ENCODE data around the gene PRKCE. TPM values are rescaled to one million over a fixed set of nuclear protein-coding genes. Genes with fewer than 3 reads are reported as not detected.

PRKCE gene
- total RNA-seq, 4 donors from 2014 or later: 20.0 to 29.7 (median 25.2) TPM

DNA sequence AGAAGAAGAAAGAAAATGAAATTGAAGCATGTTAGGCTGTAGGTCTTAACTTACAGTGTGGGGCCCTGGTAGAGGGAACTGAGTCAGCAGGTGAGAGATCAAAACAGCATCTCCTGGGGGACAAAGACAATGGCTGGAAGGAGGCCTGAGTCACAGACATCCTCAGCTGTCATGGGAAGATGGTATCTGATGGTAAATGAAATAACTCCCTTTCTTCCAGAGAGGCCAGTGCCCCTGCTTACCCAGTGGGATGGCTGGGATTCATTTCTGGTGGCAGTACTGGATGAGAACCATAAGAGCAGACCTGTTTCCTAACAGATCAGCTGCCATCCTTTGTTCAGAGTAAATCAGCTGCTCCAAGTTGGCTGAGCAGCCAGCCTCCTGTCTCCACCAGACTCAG lies 394.4 kb downstream of the PRKCE start:
- Histone ChIP-seq H3K27me3 (no peaks in the 10 kb centered on the region), H3K4me1 (no peaks in the 10 kb centered on the region), H3K9me3 (no peaks in the 10 kb centered on the region), H3K36me3 (no peaks in the 10 kb centered on the region), H3K27ac (no peak overlapping the region), H3K4me3 (no peak overlapping the region)
- no peak for DNase-seq
- TF ChIP-seq POLR2A (IDR thresholded peaks at IDR 0.05): no peak
- TF ChIP-seq, protein P1, sequence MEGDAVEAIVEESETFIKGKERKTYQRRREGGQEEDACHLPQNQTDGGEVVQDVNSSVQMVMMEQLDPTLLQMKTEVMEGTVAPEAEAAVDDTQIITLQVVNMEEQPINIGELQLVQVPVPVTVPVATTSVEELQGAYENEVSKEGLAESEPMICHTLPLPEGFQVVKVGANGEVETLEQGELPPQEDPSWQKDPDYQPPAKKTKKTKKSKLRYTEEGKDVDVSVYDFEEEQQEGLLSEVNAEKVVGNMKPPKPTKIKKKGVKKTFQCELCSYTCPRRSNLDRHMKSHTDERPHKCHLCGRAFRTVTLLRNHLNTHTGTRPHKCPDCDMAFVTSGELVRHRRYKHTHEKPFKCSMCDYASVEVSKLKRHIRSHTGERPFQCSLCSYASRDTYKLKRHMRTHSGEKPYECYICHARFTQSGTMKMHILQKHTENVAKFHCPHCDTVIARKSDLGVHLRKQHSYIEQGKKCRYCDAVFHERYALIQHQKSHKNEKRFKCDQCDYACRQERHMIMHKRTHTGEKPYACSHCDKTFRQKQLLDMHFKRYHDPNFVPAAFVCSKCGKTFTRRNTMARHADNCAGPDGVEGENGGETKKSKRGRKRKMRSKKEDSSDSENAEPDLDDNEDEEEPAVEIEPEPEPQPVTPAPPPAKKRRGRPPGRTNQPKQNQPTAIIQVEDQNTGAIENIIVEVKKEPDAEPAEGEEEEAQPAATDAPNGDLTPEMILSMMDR (IDR thresholded peaks at IDR 0.05): no peak

DNA sequence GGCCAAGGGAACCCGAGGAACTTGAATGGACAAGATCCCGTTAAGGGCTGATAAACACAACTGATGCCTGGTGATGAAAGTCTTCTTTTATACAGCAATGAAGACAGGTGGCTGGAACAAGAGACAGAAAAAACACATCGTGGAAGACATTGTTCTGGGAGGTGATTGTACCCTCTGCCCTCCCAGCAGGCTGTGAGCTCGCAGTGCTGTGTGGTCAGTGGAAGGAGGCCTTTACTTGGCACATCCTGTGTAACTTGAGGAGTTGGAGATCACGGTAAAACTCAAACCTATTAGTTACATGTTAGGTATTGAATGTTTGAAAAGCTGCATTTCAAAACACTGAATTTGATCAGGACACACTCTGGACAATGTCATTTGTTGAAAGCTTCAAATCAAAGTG lies 395.8 kb downstream of the PRKCE start:
- Histone ChIP-seq H3K4me3 (no peak overlapping the region), H3K27me3 (no peaks in the 10 kb centered on the region), H3K36me3 (no peaks in the 10 kb centered on the region), H3K4me1 (no peaks in the 10 kb centered on the region), H3K27ac (no peak overlapping the region), H3K9me3 (no peaks in the 10 kb centered on the region)
- no peak for DNase-seq
- TF ChIP-seq POLR2A (IDR thresholded peaks at IDR 0.05): no peak
- TF ChIP-seq, protein P1 (IDR thresholded peaks at IDR 0.05): no peak

DNA sequence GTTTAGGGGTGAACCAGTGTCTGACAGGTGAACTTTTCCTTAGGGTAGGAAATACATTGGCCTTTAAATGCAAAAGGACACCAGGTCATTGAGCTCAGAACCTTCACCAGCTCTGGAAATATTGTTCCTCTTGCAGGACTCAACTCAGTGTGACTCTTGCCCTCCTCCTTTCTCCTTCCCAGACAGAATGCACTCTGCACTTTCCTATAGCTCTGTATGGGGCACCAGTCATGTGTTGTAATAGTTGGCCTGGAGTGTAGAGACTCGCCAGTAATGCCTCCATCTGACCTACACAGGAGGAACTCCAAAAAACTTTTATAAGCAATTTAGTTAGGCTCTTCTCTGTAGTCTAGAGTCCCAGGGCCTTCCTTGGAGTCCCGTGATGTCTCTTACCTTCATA lies 397.2 kb downstream of the PRKCE start:
- no peak overlapping the region for H3K27ac ChIP-seq
- H3K4me3 ChIP-seq: no peak overlapping the region
- TF ChIP-seq, protein P1 (IDR thresholded peaks at IDR 0.05): no peak
- TF ChIP-seq POLR2A (IDR thresholded peaks at IDR 0.05): no peak
- no peaks in the 10 kb centered on the region for H3K36me3 ChIP-seq
- no peaks in the 10 kb centered on the region for H3K9me3 ChIP-seq
- H3K27me3 ChIP-seq: no peaks in the 10 kb centered on the region
- DNase-seq: no peak
- no peaks in the 10 kb centered on the region for H3K4me1 ChIP-seq

DNA sequence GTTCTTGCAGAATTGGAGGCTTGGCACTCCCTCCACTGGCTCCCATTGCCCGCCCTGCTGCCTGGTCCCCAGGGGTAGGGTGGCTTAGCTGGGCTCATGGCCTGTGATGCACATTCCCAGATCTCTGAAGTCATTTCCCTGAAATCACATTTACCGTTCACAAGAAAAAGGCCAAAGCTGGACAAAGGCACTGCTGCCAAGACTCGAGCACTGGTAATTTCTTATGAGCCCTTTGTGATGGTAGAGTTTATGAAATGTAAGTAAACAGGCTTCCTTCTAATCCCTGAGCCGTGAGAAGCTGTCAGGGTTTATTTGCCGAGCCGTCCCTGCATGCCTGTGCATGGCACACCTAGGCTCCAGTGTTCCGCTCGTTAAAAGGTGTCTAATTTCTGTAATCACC lies 398.6 kb downstream of the PRKCE start:
- Histone ChIP-seq H3K27me3 (no peaks in the 10 kb centered on the region), H3K27ac (no peak overlapping the region), H3K4me1 (no peaks in the 10 kb centered on the region), H3K4me3 (no peak overlapping the region), H3K9me3 (no peaks in the 10 kb centered on the region), H3K36me3 (no peaks in the 10 kb centered on the region)
- DNase-seq: no peak
- TF ChIP-seq POLR2A (IDR thresholded peaks at IDR 0.05): no peak
- TF ChIP-seq, protein P1 (IDR thresholded peaks at IDR 0.05): no peak

DNA sequence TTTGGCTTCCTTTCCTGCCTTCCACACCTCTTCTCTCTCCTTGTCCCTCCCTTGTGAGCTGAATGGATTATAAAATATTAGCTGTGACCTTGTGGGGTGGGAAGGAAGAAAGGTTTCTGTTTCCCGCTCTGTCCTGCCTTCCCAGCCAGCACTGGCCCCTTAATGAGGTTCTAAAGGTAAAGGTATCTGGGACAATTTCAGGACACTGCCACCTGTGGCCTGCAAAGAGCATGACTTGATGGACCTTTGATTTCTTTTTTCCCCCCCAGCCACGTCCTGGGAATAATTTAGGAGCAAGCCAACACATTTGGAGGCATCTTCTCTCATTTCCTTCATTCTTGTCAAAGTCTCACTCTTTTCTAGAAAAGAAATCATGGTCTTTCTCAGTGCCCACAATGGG lies 399.0 kb downstream of the PRKCE start:
- TF ChIP-seq, protein P1 (IDR thresholded peaks at IDR 0.05): no peak
- no peak for TF ChIP-seq POLR2A (IDR thresholded peaks at IDR 0.05)
- Histone ChIP-seq H3K36me3 (no peaks in the 10 kb centered on the region), H3K9me3 (no peaks in the 10 kb centered on the region), H3K4me1 (no peaks in the 10 kb centered on the region), H3K4me3 (no peak overlapping the region), H3K27me3 (no peaks in the 10 kb centered on the region), H3K27ac (no peak overlapping the region)
- no peak for DNase-seq

DNA sequence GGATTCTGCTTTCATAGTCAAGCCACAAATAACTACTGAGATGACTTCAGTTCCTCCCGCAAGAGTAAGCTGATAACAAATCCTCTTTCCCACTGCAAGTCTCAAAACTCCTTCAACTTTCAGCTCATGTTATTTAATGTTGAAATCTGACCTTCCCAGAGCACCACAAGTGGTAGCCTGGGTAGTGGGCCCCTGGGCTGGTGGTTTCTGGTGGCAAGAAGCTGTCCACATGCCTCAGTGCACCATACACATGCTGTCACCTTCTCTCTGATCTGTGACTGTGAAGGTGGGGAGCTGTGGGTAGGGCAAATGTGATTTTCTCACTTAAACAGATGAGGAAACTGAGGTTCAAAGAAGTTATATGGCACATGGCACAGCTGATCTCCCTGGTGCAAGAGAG lies 399.6 kb downstream of the PRKCE start:
- Histone ChIP-seq H3K9me3 (no peaks in the 10 kb centered on the region), H3K36me3 (no peaks in the 10 kb centered on the region), H3K27ac (no peak overlapping the region), H3K27me3 (no peaks in the 10 kb centered on the region), H3K4me3 (no peak overlapping the region), H3K4me1 (no peaks in the 10 kb centered on the region)
- no peak for DNase-seq
- TF ChIP-seq, protein P1 (IDR thresholded peaks at IDR 0.05): no peak
- TF ChIP-seq POLR2A (IDR thresholded peaks at IDR 0.05): no peak
